Choroid plexus epithelial cell (primary cell): Measurements from ENCODE around the gene HTT.

ENCODE experiments used
- DNase-seq: peaks from one replicate; pipeline ENCODE4 v3.0.0-alpha.2; 2010; ENCODE audit warnings: low read depth
- H3K4me3 ChIP-seq: 2 replicates; pipeline ENCODE4 v1.5.1; 2011; ENCODE audit warnings: low read depth, mild to moderate bottlenecking, control low read depth, low read length, moderate library complexity
- CTCF ChIP-seq: conservative IDR thresholded peaks from 2 replicates; pipeline ENCODE4 v1.5.1; 2011; ENCODE audit warnings: low read depth, mild to moderate bottlenecking, control low read depth, inconsistent platforms, low read length, moderate library complexity

HTT gene

GRCh38 chr4:3121110-3121509 is 46.6 kb downstream of the HTT start:
- no peak for TF ChIP-seq CTCF
- no peak overlapping the region for H3K4me3 ChIP-seq
- DNase-seq, result no peak

GRCh38 chr4:3121596-3121995 is 47.1 kb downstream of the HTT start:
- TF ChIP-seq CTCF, result no peak
- no peak overlapping the region for H3K4me3 ChIP-seq
- DNase-seq, result no peak

- no peak overlapping the region for H3K4me3 ChIP-seq
- peak; percentile 84 for DNase-seq
- no peak for TF ChIP-seq CTCF
Measured at GRCh38 chr4:3122081-3122563, 47.6 kb downstream of the HTT start.

GRCh38 chr4:3123181-3123671 is 48.7 kb downstream of the HTT start:
- no peak for TF ChIP-seq CTCF
- peak; percentile 89 for DNase-seq
- H3K4me3 ChIP-seq, result no peak overlapping the region

GRCh38 chr4:3124070-3124767 is 49.7 kb downstream of the HTT start:
- no peak overlapping the region for H3K4me3 ChIP-seq
- TF ChIP-seq CTCF, result no peak

GRCh38 chr4:3127112-3127511 is 52.6 kb downstream of the HTT start:
- TF ChIP-seq CTCF, result no peak
- no peak overlapping the region for H3K4me3 ChIP-seq
- no peak for DNase-seq

More at GRCh38 chr4:3124070-3124767, 49.7 kb downstream of the HTT start:
- no peak for DNase-seq

DNA sequence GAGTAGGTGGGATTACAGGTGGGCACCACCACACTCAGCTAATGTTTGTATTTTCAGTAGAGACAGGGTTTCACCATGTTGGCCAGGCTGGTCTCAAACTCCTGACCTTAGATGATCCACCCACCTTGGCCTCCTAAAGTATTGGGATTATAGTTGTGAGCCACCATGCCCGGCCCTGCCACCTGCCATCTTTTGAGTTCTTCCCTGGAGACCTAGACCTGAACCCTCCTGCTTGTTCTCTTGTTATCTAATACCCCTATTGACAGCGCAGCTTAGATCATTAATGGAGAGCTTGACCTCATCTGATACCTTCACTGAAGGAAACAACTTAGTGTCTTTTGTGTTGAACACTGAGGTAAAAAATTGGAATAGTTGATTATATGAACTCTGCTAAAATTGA is 53.6 kb downstream of the HTT start:
- TF ChIP-seq CTCF, result no peak
- no peak for DNase-seq
- no peak overlapping the region for H3K4me3 ChIP-seq
